GM19035 (cell line): ENCODE results near the gene CADM1.

ENCODE experiments used
- ATAC-seq: cut with Tn5 transposase; IDR thresholded peaks from one replicate; pipeline ENCODE4 v1.9.1; 2021; ENCODE audit not compliant: unreplicated experiment

Gene CADM1

GRCh38 chr11:115256397-115257197, 247.6 kb downstream of the CADM1 start:
- ATAC-seq: peak; percentile 92

GRCh38 chr11:115255006-115255762, 249.0 kb downstream of the CADM1 start:
- ATAC-seq: no peak

- ATAC-seq: no peak
These were observed 253.1 kb downstream of the CADM1 start for GRCh38 chr11:115251126-115251525.

- no peak for ATAC-seq
These were observed 255.1 kb downstream of the CADM1 start for GRCh38 chr11:115249061-115249578.

GRCh38 chr11:115247953-115248352, 256.3 kb downstream of the CADM1 start:
- ATAC-seq: no peak

GRCh38 chr11:115247361-115247760, 256.9 kb downstream of the CADM1 start:
- no peak for ATAC-seq

- ATAC-seq: no peak
These were observed 259.5 kb downstream of the CADM1 start for GRCh38 chr11:115244758-115245157.

GRCh38 chr11:115244296-115244695, 259.9 kb downstream of the CADM1 start:
- no peak for ATAC-seq

GRCh38 chr11:115242982-115243381, 261.2 kb downstream of the CADM1 start:
- no peak for ATAC-seq

- ATAC-seq: no peak
These were observed 262.3 kb downstream of the CADM1 start for GRCh38 chr11:115241899-115242298.

- ATAC-seq: no peak
These were observed 265.4 kb downstream of the CADM1 start for GRCh38 chr11:115238791-115239190.

- ATAC-seq: no peak
These were observed 266.1 kb downstream of the CADM1 start for GRCh38 chr11:115238086-115238485.

GRCh38 chr11:115237578-115237977, 266.6 kb downstream of the CADM1 start:
- no peak for ATAC-seq

GRCh38 chr11:115234794-115235193, 269.4 kb downstream of the CADM1 start:
- no peak for ATAC-seq

- ATAC-seq: no peak
These were observed 277.7 kb downstream of the CADM1 start for GRCh38 chr11:115226556-115226955.

- ATAC-seq: no peak
These were observed 279.7 kb downstream of the CADM1 start for GRCh38 chr11:115224551-115224950.

- ATAC-seq: peak; percentile 31
These were observed 281.2 kb downstream of the CADM1 start for GRCh38 chr11:115222863-115223530.

GRCh38 chr11:115222218-115222862, 281.9 kb downstream of the CADM1 start:
- peak; percentile 94 for ATAC-seq

GRCh38 chr11:115221461-115222069, 282.6 kb downstream of the CADM1 start:
- peak; percentile 32 for ATAC-seq

- ATAC-seq: no peak
These were observed 283.3 kb downstream of the CADM1 start for GRCh38 chr11:115220911-115221310.

- no peak for ATAC-seq
These were observed 283.8 kb downstream of the CADM1 start for GRCh38 chr11:115220423-115220822.
